ENCODE data around the gene TAF1B. TPM values are rescaled to one million over a fixed set of nuclear protein-coding genes. Genes with fewer than 3 reads are reported as not detected.

TAF1B gene
- total RNA-seq, 1 donor from 2014 or later = 19.5 TPM

DNA sequence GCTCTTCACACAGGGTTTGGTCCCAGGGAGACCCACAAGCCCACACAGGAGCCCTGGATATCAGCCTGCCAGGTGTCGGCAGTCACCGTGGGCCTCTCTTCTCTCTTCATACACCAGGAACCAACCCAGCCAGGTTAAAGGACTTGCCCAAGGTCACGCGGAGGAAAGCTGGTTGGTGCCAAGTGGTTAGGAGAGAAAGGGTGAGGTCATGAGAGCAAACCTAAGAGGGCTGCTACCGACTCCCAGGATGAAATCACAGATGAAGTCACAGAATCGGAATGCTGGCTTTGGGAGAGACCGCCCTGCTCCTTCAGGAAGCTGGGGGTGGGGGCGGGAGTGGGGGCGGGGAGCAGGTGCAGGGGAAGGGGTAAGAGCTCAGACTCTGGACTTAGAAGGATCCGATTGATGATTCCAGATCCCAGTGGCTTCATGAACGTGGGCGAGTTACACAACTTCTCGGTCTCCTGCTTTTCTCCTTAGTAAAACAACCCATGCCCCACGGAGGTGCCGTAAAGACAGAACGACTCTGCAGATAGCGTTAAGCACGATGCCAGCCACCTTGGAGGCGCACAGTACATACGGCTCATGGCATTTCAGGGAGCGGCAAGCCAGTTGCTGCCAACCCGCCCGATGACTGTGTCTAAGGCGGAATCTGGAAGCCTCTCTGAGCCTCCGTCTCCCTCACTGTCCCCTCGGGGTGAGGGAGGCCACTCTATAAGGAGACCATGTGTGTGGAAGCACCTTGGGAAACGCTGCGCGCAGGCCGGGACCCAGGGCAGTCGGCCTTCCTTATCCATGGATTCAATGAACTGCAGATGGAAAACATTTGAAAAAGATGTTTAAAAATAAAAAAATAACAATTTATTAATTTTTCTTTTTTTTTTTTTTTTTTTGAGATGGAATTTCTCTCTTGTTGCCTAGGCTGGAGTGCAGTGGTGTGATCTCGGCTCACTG is 23.0 kb upstream of the TAF1B start:
- peak; percentile 89 for ATAC-seq
- no peaks in the 10 kb centered on the region for H3K27me3 ChIP-seq
- no peak overlapping the region for H3K4me3 ChIP-seq
- no peaks in the 10 kb centered on the region for H3K9me3 ChIP-seq
- no peaks in the 10 kb centered on the region for H3K4me1 ChIP-seq
- H3K36me3 ChIP-seq = no peaks in the 10 kb centered on the region
- DNase-seq = no peak
- no peak overlapping the region for H3K27ac ChIP-seq
- TF ChIP-seq, protein P1, sequence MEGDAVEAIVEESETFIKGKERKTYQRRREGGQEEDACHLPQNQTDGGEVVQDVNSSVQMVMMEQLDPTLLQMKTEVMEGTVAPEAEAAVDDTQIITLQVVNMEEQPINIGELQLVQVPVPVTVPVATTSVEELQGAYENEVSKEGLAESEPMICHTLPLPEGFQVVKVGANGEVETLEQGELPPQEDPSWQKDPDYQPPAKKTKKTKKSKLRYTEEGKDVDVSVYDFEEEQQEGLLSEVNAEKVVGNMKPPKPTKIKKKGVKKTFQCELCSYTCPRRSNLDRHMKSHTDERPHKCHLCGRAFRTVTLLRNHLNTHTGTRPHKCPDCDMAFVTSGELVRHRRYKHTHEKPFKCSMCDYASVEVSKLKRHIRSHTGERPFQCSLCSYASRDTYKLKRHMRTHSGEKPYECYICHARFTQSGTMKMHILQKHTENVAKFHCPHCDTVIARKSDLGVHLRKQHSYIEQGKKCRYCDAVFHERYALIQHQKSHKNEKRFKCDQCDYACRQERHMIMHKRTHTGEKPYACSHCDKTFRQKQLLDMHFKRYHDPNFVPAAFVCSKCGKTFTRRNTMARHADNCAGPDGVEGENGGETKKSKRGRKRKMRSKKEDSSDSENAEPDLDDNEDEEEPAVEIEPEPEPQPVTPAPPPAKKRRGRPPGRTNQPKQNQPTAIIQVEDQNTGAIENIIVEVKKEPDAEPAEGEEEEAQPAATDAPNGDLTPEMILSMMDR (IDR thresholded peaks at IDR 0.05) = no peak
- intact Hi-C loops (cut with DNase I) = no loop called here

DNA sequence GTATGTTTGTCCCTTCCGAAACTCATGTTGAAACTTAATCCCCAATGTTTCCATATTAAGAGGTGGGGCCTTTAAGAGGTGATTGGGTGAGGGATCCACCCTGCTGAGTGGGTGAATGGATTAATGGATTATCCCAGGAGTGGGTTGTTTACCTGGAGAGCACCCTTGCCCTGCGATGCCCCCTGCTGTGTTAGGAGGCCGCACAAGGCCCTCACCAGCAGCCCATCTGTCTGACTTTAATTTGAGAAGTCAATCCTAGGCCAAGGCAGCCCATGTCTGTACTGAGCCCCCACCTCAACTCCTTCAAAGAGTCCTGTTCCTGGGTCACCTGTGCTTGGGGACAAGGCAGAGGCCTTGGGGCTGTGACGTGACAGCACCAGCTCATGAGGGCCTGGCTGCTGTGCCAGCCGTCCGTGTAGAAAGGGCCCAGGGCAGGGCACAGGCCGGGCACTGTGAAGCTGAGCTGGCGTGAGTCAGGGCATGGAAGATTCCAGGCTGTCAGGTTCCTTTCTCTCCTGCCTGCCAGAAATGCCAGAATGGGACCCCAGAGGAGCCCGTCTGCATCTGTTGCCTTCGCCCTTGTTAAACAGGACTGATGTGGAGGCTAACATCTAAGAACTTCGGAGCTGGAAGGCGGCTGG is 21.3 kb upstream of the TAF1B start:
- no peak for ATAC-seq
- no peak for DNase-seq
- Histone ChIP-seq H3K27me3 (no peaks in the 10 kb centered on the region), H3K27ac (no peak overlapping the region), H3K36me3 (no peaks in the 10 kb centered on the region), H3K9me3 (no peaks in the 10 kb centered on the region), H3K4me3 (no peak overlapping the region), H3K4me1 (no peaks in the 10 kb centered on the region)
- intact Hi-C loops (cut with DNase I) = no loop called here
- TF ChIP-seq, protein P1 (IDR thresholded peaks at IDR 0.05) = no peak

DNA sequence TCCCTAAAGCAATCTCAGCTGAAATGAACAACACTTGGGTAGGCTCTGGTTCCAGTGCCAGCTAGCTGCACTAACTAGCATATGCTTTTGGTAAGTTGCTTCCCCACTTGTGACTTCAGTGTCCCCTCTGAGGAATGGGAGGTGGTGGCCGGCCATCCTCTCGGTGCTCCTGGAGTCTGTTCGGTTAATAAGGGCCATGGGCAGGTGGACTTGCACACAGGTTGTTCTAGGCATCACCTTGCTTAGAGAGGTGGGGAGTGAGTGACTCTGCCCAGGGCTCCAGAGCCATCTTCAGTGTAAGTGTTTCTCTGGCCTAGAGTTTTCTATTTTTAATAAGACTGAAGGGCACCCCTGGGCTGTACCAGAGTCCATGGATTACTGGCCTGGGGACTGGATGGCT is 18.8 kb upstream of the TAF1B start:
- TF ChIP-seq, protein P1 (IDR thresholded peaks at IDR 0.05) = no peak
- intact Hi-C loops (cut with DNase I) = no loop called here
- ATAC-seq = no peak

DNA sequence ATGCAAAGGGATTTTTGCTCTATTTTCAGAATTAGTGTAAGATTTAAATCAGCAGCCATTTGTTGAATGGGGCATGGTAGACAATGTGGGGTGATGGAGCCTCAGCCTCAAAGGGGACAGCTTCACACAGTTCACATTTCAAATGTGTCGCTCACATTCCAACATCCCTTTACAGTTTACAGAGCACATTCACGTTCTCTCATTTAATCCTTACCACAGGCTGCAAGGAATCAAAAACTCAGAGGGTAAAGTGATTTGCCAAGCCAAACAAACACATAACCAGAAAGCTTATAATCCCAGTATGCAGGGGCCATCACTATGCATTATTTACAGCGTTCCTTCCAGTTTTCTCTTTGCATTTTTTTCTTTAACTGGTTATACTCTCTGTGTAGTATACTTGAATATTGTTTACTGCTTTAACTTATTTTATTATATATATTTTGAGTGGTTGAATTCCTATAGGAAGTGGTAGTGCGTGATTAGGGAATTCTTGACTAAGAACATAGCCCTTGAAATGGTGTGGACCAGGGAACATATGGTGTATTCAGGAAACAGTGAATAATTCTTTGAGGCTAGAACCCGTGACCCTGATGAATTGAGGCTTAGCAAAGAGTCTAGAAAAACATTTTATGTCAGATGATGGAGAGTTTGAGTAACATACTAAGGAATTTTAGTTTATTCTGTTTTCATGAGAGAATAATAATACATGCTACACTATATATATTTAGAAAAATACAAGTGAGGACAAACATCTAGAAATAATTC is 18.1 kb upstream of the TAF1B start:
- Histone ChIP-seq H3K4me3 (no peak overlapping the region), H3K27ac (no peak overlapping the region), H3K9me3 (no peaks in the 10 kb centered on the region), H3K27me3 (no peaks in the 10 kb centered on the region), H3K4me1 (no peaks in the 10 kb centered on the region), H3K36me3 (no peaks in the 10 kb centered on the region)
- TF ChIP-seq, protein P1 (IDR thresholded peaks at IDR 0.05) = no peak
- ATAC-seq = no peak
- intact Hi-C loops (cut with DNase I) = no loop called here
- DNase-seq = no peak

More for the DNA sequence above, 18.8 kb upstream of the TAF1B start:
- H3K27me3 ChIP-seq = no peaks in the 10 kb centered on the region
- no peaks in the 10 kb centered on the region for H3K9me3 ChIP-seq
- H3K27ac ChIP-seq = no peak overlapping the region
- no peak for DNase-seq
- H3K36me3 ChIP-seq = no peaks in the 10 kb centered on the region
- H3K4me1 ChIP-seq = no peaks in the 10 kb centered on the region
- no peak overlapping the region for H3K4me3 ChIP-seq

DNA sequence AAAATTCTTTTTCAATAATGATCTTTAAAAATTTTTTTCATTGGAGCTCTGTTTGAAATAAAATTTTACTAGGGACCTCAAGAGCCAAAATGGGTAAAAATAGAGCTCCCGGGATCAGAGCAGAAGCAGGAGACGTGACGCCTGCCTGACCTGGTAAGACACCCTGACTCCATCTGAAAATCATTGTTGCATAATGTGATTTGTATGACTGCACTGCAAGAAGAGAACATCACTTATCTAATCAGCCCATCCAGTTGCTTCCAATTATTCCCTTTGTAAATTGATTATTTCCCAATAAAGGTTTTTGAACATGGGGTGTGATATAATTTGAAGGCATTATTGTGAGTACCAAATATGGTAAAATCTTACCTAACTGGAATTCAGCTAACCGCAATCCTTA is 17.1 kb upstream of the TAF1B start:
- no peak overlapping the region for H3K4me3 ChIP-seq
- no peaks in the 10 kb centered on the region for H3K9me3 ChIP-seq
- TF ChIP-seq, protein P1 (IDR thresholded peaks at IDR 0.05) = no peak
- DNase-seq = no peak
- no peaks in the 10 kb centered on the region for H3K27me3 ChIP-seq
- H3K4me1 ChIP-seq = no peaks in the 10 kb centered on the region
- H3K27ac ChIP-seq = no peak overlapping the region
- H3K36me3 ChIP-seq = no peaks in the 10 kb centered on the region
- ATAC-seq = no peak
- intact Hi-C loops (cut with DNase I) = no loop called here
